Activated T-cell treated with anti-CD3 and anti-CD28 coated beads, Interleukin-2, amount 50 U/mL, for 4 hours (primary cell): ENCODE results near the gene GTPBP4. TPM values are rescaled to one million over a fixed set of nuclear protein-coding genes. Genes with fewer than 3 reads are reported as not detected.

Source experiments
- ATAC-seq, 2 donors: fragments of 200-7000 bp; cut with Tn5 transposase; one replicate each; pipeline ENCODE4 v1.10.0; 2021
- DNase-seq: peaks from one replicate; pipeline ENCODE4 v3.0.0-alpha.2; 2020
- H3K27me3 Mint-ChIP-seq: one replicate; pipeline ENCODE4 v1.8.0; 2021; ENCODE audit warnings: low read depth, mixed read lengths
- H3K36me3 Mint-ChIP-seq: one replicate; pipeline ENCODE4 v1.8.0; 2022; ENCODE audit warnings: mixed read lengths; ENCODE audit not compliant: insufficient read depth
- H3K4me1 Mint-ChIP-seq: one replicate; pipeline ENCODE4 v1.8.0; 2021; ENCODE audit warnings: low read depth, mixed read lengths
- H3K4me3 Mint-ChIP-seq: one replicate; pipeline ENCODE4 v1.8.0; 2021; ENCODE audit warnings: mild to moderate bottlenecking, moderate library complexity, mixed read lengths
- H3K9me3 Mint-ChIP-seq: one replicate; pipeline ENCODE4 v1.8.0; 2021; ENCODE audit warnings: mixed read lengths
- total RNA-seq, 3 donors: library from RNA; stranded (reverse); gene quantifications; one replicate each; pipeline ENCODE4 v1.2.1, GENCODE V29; 2021

GTPBP4 gene
- total RNA-seq, 3 donors from 2014 or later: 223 to 244 (median 226) TPM

DNA sequence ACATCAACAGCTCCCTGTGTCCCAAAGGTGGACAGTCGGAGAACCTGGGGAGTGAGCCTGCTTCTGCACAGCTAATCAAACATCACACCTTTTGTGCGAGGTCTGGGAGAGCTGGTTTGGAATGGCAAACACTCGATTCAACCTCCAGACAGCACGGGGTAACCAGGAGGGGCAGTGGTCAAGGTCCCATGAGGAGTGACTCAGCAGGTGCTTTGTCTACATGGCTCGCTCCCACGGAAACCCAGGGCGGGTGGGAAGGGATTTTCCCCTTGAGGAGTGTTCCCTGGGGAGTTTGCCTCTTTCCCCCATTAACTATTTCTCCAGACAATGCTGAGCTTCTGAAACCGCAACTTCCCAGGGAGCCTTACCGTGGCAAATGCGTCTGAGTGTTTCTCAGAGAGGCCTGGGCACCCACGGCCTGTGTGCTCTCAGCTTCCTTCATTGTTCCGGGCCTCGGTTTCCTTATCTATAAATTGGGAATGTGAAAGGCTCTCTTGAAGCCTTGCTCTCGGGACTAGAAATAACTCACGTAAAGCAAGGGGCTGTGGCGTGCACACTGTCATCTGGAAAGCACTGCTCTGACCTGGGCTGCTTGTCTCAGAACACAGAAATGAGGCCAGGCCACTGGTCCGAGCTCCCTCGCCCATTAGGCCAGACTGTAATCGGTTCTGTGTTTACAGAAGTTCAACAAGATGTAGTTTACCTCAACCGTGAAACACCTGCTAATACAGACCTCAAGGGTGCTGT, 14.0 kb upstream of the GTPBP4 start:
- Mint-ChIP-seq H3K27me3 (peaks cover 6% of the 10 kb centered on the region), H3K4me1 (no peaks in the 10 kb centered on the region), H3K4me3 (no peak overlapping the region), H3K9me3 (peaks cover 18% of the 10 kb centered on the region), H3K36me3 (peaks cover 5% of the 10 kb centered on the region)
- DNase-seq (no peak), ATAC-seq (no peak)

DNA sequence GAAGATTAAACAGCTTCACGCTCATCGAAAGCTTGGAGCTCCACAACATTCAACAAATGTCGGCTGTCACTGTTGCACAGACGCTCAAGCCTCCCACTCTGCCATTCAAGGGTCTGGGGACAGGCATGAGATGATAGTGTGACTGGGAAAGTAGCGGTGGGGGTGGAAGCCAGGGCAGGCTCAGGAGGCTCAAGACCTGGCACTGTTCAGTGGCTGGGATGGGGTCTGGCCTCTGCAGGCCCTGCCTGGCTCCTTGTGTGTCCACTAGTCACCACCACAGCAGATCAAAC, 13.5 kb upstream of the GTPBP4 start:
- DNase-seq (no peak), ATAC-seq (no peak)
- peaks cover 20% of the 10 kb centered on the region for H3K9me3 Mint-ChIP-seq
- no peak overlapping the region for H3K4me3 Mint-ChIP-seq
- peaks cover 5% of the 10 kb centered on the region for H3K27me3 Mint-ChIP-seq
- peaks cover 5% of the 10 kb centered on the region for H3K36me3 Mint-ChIP-seq
- H3K4me1 Mint-ChIP-seq: no peaks in the 10 kb centered on the region

DNA sequence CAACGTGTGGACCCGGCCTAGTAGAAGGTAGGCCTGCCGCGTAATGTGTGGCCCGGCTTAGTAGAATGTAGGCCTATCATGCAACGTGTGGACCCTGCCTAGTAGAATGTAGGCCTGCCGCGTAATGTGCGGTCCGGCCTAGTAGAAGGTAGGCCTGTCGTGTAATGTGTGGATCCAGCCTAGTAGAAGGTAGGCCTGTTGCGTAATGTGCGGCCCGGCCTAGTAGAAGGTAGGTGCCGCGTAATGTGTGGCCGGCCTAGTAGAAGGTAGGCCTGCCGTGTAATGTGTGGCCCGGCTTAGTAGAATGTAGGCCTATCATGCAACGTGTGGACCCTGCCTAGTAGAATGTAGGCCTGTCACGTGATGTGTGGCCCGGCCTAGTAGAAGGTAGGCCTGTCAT, 11.9 kb upstream of the GTPBP4 start:
- Mint-ChIP-seq H3K36me3 (peaks cover 9% of the 10 kb centered on the region), H3K27me3 (peaks cover 2% of the 10 kb centered on the region), H3K4me1 (no peaks in the 10 kb centered on the region), H3K9me3 (peaks cover 27% of the 10 kb centered on the region), H3K4me3 (no peak overlapping the region)
- DNase-seq: no peak
- ATAC-seq: no peak

DNA sequence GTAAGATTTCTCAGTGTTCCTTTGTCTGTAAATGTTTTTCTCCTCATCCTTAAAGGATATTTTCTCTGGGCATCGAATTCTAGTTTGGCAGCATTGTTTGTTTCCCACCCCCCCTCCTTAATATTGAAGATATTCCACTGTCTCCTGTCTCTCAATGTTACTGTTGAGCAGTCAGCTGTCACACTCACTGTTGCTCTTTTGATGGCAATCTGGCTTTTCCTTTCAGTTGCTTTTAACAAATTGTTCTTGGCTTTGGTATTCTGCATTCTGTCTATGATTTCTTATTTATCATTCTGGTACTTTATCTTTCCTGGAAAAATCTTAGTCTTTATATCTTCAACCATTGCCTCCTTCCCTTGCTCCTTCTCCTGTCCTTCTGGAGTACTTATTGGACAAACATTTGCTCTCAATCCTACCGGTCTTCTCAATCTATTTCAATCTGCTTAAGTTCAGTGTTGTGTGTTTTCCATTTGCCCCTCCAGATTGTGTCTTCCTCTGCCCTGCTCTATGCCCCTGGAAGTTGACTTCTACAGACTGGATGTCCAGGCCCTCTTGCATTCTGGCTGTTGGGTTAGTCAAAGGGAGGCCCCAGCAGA, 9.3 kb upstream of the GTPBP4 start:
- no peak overlapping the region for H3K4me3 Mint-ChIP-seq
- no peaks in the 10 kb centered on the region for H3K4me1 Mint-ChIP-seq
- peaks cover 27% of the 10 kb centered on the region for H3K9me3 Mint-ChIP-seq
- DNase-seq: no peak
- H3K36me3 Mint-ChIP-seq: peaks cover 9% of the 10 kb centered on the region
- no peaks in the 10 kb centered on the region for H3K27me3 Mint-ChIP-seq
- no peak for ATAC-seq

DNA sequence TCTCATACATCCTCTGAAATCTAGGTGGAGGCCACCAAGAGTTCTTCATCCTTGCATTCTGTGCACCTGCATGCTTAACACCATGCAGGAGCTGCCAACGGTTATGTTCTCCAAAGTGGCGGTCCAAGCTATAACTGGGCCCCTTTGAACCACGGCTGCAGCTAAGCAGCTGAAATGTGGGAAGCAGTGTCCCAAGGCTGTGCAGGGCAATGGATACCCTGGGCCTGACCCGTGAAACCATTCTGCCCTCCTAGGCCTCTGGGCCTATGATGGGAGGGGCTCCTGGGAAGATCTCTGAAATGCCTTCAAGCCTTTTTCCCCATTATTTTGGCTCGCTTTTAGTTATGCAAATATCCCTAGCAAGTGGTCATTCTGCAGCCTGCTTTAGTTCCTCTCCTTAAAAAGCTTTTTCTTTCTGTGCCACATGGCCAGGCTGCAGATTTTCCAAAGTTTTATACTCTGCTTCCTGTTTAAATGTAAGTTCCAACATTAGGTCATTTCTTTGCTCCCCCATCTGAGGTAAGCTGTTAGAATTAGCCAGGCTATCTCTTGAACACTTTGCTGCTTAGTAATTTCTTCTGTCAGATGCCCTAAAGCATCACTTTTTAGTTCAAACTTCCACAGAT, 7.7 kb upstream of the GTPBP4 start:
- peaks cover 27% of the 10 kb centered on the region for H3K9me3 Mint-ChIP-seq
- ATAC-seq: no peak

DNA sequence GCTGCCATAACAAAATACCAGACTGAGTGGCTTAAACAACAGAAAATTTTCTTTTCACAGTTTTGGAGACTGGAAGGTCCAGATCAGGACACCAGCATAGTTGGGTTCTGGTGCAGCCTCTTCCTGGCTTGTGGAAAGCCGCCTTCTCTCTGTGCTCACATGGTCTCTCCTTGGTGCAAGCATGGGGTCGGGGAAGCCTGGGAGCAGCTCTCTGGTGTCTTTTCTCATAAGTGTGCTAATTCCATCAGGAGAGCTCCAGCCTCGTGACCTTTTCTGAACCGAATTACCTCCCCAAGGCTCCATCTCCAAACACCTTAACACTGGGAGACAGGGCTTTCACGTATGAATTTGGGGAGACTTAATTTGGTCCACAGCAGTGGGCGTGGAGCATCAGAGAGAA, 4.8 kb upstream of the GTPBP4 start:
- DNase-seq (no peak), ATAC-seq (no peak)
- peaks cover 9% of the 10 kb centered on the region for H3K36me3 Mint-ChIP-seq
- H3K4me1 Mint-ChIP-seq: peaks cover 11% of the 10 kb centered on the region
- no peaks in the 10 kb centered on the region for H3K27me3 Mint-ChIP-seq
- peaks cover 17% of the 10 kb centered on the region for H3K9me3 Mint-ChIP-seq
- no peak overlapping the region for H3K4me3 Mint-ChIP-seq

More for the DNA sequence above, 7.7 kb upstream of the GTPBP4 start:
- Mint-ChIP-seq H3K36me3 (peaks cover 9% of the 10 kb centered on the region), H3K4me1 (no peaks in the 10 kb centered on the region), H3K27me3 (no peaks in the 10 kb centered on the region), H3K4me3 (no peak overlapping the region)
- no peak for DNase-seq

DNA sequence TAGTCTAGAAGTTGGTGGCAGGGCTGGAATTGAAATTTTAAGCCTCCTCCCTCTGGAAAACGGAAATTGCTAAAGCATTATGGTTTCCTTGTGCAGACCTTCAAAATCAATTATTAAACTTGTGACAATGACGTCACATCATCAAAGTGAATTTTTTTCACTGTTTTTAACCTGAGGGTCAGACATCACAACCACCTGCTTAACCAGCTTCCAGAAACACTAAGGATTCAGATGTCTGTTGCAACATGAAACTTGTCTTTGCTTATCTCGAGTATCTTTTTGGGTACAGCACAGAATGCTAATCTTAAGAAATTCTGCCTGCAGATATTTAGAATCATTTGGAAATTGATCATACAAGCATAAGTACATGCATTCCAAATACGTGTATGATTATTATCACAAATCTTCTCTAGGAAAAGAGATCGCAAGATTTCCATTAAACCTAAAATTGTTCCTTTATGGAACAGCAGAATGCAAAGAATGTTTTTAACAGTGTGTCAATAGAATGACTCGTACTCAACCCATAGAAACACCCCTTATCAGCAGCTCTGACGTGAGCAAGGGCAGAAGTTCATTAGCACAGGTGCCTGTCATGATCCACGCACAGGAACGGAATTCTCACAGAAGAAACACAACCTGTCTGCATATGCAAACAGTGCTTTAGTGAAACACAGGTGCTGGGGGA, 4.1 kb upstream of the GTPBP4 start:
- ATAC-seq (no peak), DNase-seq (no peak)
- peaks cover 10% of the 10 kb centered on the region for H3K9me3 Mint-ChIP-seq
- H3K36me3 Mint-ChIP-seq: peaks cover 4% of the 10 kb centered on the region
- H3K4me3 Mint-ChIP-seq: no peak overlapping the region
- no peaks in the 10 kb centered on the region for H3K27me3 Mint-ChIP-seq
- peaks cover 13% of the 10 kb centered on the region for H3K4me1 Mint-ChIP-seq

DNA sequence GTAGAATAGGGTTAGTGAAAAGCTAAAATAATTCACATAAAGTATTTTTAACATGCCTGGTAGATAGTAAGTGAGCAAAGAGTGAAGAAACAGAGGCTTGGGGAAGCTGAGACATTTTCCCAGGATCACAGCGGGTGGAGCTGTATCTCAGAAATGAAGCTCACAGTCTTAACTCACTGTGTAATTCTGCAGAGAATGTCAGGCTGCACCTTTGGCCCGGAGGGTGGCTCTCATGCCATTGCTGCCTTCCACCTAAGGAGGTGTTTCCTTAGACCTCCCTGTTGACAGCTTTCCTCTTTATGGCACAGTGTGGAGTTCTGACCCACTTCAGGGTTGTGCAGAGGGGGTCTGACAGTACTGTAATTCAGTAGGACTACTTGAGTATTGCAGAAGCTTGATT, 2.9 kb upstream of the GTPBP4 start:
- H3K9me3 Mint-ChIP-seq: peaks cover 7% of the 10 kb centered on the region
- no peak for DNase-seq
- H3K4me1 Mint-ChIP-seq: peaks cover 25% of the 10 kb centered on the region
- no peak for ATAC-seq
- no peaks in the 10 kb centered on the region for H3K27me3 Mint-ChIP-seq
- H3K4me3 Mint-ChIP-seq: no peak overlapping the region
- H3K36me3 Mint-ChIP-seq: peaks cover 12% of the 10 kb centered on the region

DNA sequence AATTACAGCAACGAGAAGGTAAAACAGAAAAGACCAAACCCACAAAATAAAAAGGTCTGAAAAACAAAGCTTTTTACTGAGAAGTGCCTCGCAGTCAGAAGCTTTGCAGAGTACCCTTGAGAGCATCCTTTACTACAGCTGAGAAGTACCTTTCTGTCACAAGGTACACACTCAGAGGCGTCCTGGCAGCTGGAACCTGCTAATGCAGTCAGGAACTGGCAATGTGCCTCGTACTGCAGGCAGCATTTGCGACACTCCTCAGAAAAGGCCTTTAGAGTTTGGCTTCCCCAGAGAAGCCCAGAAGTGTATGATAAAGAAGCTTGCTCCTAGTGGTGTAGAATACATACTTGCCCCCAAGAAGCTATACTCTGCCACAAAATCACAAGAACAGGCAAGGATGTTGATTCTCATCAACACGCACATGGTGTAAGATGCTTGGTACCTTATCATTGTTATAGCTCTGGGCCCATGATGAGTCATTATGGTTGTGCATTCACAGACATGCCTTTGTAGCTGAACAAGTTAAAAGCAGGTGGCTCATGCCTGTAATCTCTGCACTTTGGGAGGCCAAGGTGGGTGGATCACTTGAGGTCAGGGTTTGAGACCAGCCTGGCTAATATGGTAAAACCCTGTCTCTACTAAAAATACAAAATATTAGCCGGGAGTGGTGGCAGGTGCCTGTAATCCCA, 2.0 kb upstream of the GTPBP4 start:
- Mint-ChIP-seq H3K27me3 (no peaks in the 10 kb centered on the region), H3K4me1 (peaks cover 34% of the 10 kb centered on the region), H3K9me3 (peaks cover under 1% of the 10 kb centered on the region), H3K4me3 (peak overlapping the region; percentile 97), H3K36me3 (peaks cover 16% of the 10 kb centered on the region)
- DNase-seq (no peak), ATAC-seq (no peak)

DNA sequence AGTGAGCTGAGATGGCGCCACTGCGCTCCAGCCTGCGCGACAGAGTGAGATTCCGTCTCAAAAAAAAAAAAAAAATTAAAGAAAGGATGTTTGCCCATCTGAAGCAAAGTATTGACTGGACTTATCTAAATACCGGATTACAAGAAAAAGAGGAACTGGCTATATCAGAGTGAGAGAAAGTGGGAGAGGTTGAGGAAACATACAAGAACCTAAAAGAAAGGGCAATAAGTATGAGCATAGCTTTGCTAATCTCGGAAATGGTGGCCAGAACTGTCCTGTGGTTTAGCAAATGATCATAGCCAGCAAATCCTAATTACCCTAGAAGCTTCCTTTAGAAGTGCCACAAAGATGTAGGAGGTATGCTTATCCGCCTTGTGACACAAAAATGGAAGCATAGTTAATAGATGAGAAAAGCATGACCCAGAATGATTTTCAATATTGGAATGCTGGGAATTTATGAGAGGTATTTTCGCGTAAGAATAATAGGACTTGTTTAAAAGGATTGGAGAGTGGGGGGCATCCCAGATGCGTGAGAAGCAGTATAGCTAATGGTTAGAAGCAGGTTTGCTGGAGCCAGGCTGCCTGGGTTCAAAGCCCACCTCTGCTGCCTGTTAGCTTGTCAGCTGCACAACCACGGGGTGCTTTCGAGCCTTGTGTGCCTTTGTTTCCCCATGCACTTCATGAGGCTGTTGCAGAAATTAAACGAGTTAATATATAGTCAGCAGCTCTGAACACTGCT, 1.2 kb upstream of the GTPBP4 start:
- Mint-ChIP-seq H3K27me3 (no peaks in the 10 kb centered on the region), H3K36me3 (peaks cover 17% of the 10 kb centered on the region), H3K4me1 (peaks cover 36% of the 10 kb centered on the region), H3K4me3 (peak overlapping the region; percentile 97), H3K9me3 (no peaks in the 10 kb centered on the region)
- no peak for ATAC-seq
- no peak for DNase-seq

DNA sequence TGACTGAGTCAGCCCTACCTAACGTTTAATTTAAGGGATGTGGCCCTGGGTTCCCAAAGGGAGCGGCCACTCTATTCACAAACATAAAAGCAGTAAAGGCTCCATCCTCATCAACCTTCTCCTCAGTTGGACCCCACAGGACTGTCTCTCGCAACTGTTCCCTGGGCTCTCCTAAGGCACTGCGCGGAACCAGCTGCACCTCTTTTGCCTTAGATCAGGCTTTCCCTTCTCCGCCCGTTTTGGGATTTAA, 689 bp upstream of the GTPBP4 start:
- DNase-seq: no peak
- peaks cover 38% of the 10 kb centered on the region for H3K4me1 Mint-ChIP-seq
- H3K27me3 Mint-ChIP-seq: no peaks in the 10 kb centered on the region
- peak overlapping the region; percentile 97 for H3K4me3 Mint-ChIP-seq
- H3K36me3 Mint-ChIP-seq: peaks cover 20% of the 10 kb centered on the region
- no peak for ATAC-seq
- no peaks in the 10 kb centered on the region for H3K9me3 Mint-ChIP-seq

DNA sequence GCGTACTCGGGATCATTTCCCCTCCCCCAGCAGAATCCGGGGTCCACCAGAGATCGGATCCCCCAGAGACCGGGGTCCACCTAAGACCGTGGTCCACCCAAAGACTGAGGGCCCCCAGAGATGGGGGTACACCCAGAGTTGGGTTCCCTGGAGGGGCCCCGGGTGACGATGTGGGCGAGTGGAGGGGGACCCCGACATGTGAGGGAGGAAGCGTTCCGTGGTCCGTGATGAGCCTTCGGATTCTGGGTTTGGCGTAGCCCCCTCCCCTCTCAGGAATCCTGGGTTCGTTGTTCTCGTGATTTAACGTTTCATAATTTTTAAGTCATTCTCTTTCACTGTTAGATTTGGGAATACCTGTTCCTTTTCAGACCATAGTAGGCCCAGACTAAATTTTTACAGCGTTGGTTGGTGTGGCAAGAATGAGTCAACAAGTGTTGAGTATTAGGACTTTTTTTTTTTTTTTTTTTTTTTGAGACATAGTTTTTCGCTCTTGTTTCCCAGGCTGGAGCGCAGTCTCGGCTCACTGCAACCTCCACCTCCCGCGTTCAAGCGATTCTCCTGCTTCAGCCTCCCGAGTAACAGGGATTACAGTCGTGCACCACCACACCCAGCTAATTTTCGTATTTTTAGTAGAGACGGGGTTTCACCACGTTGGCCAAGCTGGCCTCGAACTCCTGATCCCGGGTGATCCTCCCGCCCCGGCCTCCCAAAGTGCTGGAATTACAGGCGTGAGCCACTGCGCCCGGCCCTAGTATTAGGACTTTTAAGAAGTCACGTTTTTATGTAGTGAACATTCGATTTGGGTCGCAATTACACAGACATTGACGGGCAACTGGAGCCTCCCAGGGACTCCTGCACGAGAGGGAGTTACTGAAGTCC, 672 bp downstream of the GTPBP4 start:
- DNase-seq (peak; percentile 30), ATAC-seq (peak; percentile 31 to 39)
- H3K9me3 Mint-ChIP-seq: no peaks in the 10 kb centered on the region
- H3K4me3 Mint-ChIP-seq: peak overlapping the region; percentile 97
- H3K36me3 Mint-ChIP-seq: peaks cover 25% of the 10 kb centered on the region
- H3K4me1 Mint-ChIP-seq: peaks cover 41% of the 10 kb centered on the region
- no peaks in the 10 kb centered on the region for H3K27me3 Mint-ChIP-seq

DNA sequence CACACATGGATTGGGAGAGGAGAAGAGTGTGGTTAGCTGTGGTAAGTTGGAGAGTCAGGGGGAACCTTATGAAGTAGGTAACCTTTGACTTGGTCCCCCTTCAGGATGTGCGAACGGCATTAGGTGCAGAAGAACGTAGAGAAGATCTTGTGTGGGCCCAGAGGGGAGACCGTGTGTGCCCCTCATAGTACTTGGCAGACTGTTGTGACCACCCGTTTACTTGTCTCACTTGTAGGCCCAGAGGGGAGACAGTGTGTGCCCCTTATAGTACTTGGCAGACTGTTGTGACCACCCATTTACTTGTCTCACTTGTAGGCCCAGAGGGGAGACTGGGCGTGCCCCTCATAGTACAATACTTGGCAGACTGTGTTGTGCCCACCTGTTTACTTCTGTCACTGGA, 2.6 kb downstream of the GTPBP4 start:
- DNase-seq (no peak), ATAC-seq (no peak)
- peak overlapping the region; percentile 97 for H3K4me3 Mint-ChIP-seq
- H3K9me3 Mint-ChIP-seq: no peaks in the 10 kb centered on the region
- H3K36me3 Mint-ChIP-seq: peaks cover 44% of the 10 kb centered on the region
- H3K4me1 Mint-ChIP-seq: peaks cover 41% of the 10 kb centered on the region
- H3K27me3 Mint-ChIP-seq: no peaks in the 10 kb centered on the region
